GM12872 (cell line): ENCODE results near the gene PLEKHD1.

Experiments
- CTCF ChIP-seq: IDR thresholded peaks from 3 replicates; pipeline ENCODE4 v1.5.1; 2011; ENCODE audit warnings: low read depth, mild to moderate bottlenecking, low read length, moderate library complexity; ENCODE audit not compliant: insufficient read depth

The PLEKHD1 gene

DNA sequence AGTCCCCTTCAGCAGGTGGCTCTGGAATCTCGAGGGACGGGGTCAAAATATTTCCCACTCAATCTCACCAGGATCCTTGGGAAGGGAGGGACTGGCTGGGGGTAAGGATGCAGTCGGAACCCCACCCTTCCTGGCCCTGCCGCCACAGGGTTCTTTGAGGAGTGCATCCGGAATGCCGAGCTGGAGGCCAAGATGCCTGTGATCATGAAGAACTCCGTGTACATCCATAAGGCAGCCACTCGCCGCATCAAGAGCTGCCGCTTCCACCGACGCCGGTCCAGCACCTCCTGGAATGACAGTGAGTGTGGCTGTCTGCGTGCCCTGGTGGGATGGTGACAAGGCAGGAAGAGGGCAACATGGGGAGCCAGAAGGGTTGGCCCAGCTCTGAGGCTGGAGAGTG, 43.1 kb downstream of the PLEKHD1 start:
- no peak for TF ChIP-seq CTCF

DNA sequence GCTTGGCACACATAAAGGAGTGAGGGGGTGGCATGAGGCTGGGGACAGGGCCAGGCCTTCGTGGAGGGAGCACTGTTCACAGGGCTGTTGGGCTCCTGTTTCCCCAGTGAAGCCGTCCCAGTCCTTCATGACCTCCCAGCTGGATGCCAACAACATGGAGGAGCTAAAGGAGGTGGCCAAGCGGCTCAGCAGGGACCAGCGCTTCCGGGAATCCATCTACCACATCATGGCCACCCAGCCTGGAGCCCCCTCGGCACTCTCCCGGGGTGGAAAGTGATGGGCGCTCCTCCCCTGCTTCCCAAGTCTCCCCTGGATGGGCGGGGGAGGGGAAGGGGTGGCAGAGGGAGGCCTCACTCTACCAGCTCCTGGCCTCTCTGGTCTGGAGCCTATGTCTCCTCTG, 43.6 kb downstream of the PLEKHD1 start:
- TF ChIP-seq CTCF: no peak

GRCh38 chr14:69528930-69529329, 44.4 kb downstream of the PLEKHD1 start:
- no peak for TF ChIP-seq CTCF

DNA sequence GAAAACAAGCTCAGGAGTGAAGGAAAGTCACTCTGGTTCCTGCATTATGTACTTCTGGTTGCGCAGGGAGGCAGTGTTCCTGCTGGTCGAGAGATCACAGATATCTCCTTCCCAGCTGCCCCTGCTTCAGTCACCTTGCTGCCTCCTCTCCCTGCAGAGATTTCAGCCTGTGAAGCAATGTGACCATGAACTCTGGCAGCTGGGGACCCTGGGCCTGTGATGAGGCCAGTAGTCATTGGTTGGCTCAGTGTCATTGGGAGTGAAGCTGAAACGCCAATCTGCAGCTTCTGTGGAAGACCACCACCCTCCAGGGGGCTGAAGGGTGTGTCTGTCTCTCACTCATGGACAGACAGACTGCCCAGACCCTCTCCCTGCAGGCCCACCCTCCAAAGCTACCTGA, 45.0 kb downstream of the PLEKHD1 start:
- TF ChIP-seq CTCF: no peak

DNA sequence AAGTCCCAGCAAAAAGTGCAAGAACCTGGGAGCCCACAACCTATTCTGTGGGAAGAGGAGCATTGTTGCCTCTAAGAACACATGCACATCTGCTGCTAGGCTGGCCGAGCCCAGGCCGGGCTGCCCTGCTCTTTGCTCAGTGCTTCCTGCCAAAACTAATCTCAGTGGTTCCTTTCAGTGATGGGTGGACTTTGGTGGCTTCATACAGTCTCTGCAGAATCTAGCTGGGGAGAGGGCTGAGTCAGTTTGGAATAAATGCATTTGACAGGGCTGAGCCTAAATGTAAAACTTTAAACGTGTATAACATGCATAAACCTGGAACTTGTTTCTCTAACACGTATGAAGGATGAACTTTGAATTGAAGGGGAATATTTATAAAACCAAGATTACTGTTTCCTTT, 45.6 kb downstream of the PLEKHD1 start:
- TF ChIP-seq CTCF: no peak

GRCh38 chr14:69531135-69531534, 46.6 kb downstream of the PLEKHD1 start:
- no peak for TF ChIP-seq CTCF

- no peak for TF ChIP-seq CTCF
These were observed 48.2 kb downstream of the PLEKHD1 start for GRCh38 chr14:69532561-69533340.
